Ishikawa (cell line): ENCODE data around the gene ANKMY1.

ENCODE experiments used
- CEBPB ChIP-seq: IDR thresholded peaks from 2 replicates; pipeline ENCODE4 v1.6.1; 2012
- CREB1 ChIP-seq: IDR thresholded peaks from 2 replicates; pipeline ENCODE4 v1.6.1; 2012; ENCODE audit warnings: low read depth
- EP300 ChIP-seq: IDR thresholded peaks from 2 replicates; pipeline ENCODE4 v1.6.1; 2012; ENCODE audit warnings: borderline replicate concordance
- TAF1 ChIP-seq: IDR thresholded peaks from 2 replicates; pipeline ENCODE4 v1.6.1; 2012; ENCODE audit warnings: low read depth, mild to moderate bottlenecking
- TCF12 ChIP-seq: IDR thresholded peaks from 2 replicates; pipeline ENCODE4 v1.6.1; 2012; ENCODE audit warnings: low read depth
- TEAD4 ChIP-seq: IDR thresholded peaks from 2 replicates; pipeline ENCODE4 v1.6.1; 2012
- TF ChIP-seq, protein P1 (sequence below): IDR thresholded peaks from 2 replicates; pipeline ENCODE4 v1.6.1; 2012
- TF ChIP-seq, protein P2 (sequence below): IDR thresholded peaks from 2 replicates; pipeline ENCODE4 v1.6.1; 2012

DNA sequence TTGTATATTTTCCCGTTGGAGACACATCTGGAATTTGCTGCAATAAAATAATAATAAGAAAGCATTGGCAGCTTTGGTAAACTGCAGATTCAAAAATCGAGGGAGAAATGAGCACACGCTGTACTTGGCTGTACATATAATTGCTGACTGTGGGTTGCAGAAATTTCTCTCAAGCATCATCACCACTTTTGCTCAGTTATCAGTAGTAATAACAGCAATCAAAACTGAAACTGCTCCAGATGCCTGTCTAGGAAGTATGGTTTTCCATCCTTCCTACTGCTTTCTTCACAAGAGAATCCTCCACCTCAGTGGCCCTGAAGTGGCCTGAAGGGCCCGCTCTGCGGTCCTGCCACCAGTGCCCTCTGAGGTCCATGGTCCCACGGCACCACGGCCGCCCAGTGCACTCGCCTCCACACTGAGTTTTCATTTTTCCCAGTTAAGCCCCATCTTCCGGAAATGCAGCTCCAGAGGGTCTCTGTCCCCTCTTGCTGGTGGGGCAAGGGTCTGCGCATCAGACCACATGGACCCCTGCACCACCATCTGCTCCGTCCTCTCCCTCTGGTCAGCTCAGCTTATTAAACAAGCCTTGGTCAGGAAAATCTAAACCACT, 6.3 kb upstream of the ANKMY1 start:
- TF ChIP-seq CREB1 (no peak), TAF1 (no peak), CEBPB (no peak), TEAD4 (no peak), TCF12 (no peak), EP300 (no peak)
- TF ChIP-seq, protein P1, sequence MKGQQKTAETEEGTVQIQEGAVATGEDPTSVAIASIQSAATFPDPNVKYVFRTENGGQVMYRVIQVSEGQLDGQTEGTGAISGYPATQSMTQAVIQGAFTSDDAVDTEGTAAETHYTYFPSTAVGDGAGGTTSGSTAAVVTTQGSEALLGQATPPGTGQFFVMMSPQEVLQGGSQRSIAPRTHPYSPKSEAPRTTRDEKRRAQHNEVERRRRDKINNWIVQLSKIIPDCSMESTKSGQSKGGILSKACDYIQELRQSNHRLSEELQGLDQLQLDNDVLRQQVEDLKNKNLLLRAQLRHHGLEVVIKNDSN, result no peak
- TF ChIP-seq, protein P2, sequence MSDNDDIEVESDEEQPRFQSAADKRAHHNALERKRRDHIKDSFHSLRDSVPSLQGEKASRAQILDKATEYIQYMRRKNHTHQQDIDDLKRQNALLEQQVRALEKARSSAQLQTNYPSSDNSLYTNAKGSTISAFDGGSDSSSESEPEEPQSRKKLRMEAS, result no peak
